Lower leg skin (tissue), 3 donors: ENCODE measurements around the gene CPAMD8.

Experiments used
- POLR2A ChIP-seq, 2 donors: fragments of 450-650 bp; IDR thresholded peaks; one replicate each; pipeline ENCODE4 v1.6.1; 2016 to 2017; ENCODE audit warnings: antibody characterized with exemption in 2 of 2, mild to moderate bottlenecking in 1 of 2, moderate library complexity in 1 of 2
- TF ChIP-seq, protein P1 (sequence below), 3 donors: fragments of 450-650 bp; IDR thresholded peaks; one replicate each; pipeline ENCODE4 v1.5.1; 2016; ENCODE audit warnings: antibody characterized with exemption in 3 of 3, mild to moderate bottlenecking in 3 of 3, moderate library complexity in 2 of 3

DNA sequence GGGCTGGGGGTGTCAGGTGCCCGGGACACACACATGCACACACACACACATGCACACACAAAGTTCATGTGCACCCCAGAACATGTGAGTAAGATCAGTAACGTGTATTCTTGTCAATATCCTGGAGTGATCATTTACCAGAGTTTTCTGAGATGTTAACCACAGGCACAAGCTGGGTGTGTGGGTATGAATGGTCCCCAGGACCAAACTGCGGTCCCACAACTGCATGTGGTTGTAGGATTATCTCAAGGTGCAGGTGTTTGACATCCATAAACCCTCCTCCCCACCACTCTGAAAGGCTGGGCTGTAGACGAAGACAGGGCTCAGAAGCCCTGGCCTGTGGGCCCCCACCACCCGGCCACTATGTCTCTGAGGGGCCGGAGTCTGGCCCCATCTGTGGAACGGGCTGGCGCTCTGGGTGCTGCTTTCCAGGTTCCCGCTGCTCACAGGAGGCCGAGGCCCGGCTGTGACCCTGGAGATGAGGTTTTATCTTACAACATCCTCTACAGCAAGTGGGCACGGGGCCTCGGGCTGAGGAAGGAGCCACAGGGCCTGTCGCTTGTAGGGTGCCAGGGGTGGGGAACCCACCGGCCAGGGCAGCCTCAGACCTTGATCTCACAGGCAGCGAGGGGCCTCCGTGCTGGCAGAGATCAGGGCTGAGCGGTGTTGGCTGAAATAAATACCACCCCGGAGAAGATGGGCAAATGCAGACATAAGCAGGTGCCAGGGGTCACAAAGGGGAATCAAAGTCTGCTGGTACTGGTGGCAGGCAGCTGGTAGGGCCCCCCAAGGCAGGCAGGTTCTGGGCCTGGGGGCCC lies 133.5 kb downstream of the CPAMD8 start:
- TF ChIP-seq, protein P1, sequence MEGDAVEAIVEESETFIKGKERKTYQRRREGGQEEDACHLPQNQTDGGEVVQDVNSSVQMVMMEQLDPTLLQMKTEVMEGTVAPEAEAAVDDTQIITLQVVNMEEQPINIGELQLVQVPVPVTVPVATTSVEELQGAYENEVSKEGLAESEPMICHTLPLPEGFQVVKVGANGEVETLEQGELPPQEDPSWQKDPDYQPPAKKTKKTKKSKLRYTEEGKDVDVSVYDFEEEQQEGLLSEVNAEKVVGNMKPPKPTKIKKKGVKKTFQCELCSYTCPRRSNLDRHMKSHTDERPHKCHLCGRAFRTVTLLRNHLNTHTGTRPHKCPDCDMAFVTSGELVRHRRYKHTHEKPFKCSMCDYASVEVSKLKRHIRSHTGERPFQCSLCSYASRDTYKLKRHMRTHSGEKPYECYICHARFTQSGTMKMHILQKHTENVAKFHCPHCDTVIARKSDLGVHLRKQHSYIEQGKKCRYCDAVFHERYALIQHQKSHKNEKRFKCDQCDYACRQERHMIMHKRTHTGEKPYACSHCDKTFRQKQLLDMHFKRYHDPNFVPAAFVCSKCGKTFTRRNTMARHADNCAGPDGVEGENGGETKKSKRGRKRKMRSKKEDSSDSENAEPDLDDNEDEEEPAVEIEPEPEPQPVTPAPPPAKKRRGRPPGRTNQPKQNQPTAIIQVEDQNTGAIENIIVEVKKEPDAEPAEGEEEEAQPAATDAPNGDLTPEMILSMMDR (IDR thresholded peaks at IDR 0.05) = no peak
- TF ChIP-seq POLR2A (IDR thresholded peaks at IDR 0.05) = no peak
